Naive thymus-derived CD4-positive, alpha-beta T cell (primary cell): ENCODE measurements around the gene CAMSAP2. TPM values are rescaled to one million over a fixed set of nuclear protein-coding genes. Genes with fewer than 3 reads are reported as not detected.

ENCODE experiments used
- ATAC-seq: fragments of 150-1000 bp; cut with Tn5 transposase; 2 replicates; pipeline ENCODE4 v1.10.0; 2021; ENCODE audit warnings: mild to moderate bottlenecking, moderate library complexity
- CTCF ChIA-PET: fragments of 350-600 bp; sonication (Branson Sonifier 250); formaldehyde crosslinking; loops from one replicate; lab custom pipeline; 2021; ENCODE audit warnings: antibody characterized with exemption; lab: Charles Lee
- POLR2A ChIA-PET: fragments of 350-600 bp; sonication (Branson Sonifier 250); formaldehyde crosslinking; loops from one replicate; lab custom pipeline; 2021; ENCODE audit warnings: antibody characterized with exemption, inconsistent platforms; lab: Charles Lee
- DNase-seq, 9 donors: peaks; one replicate each; pipeline versions ENCODE4 v3.0.0 to v3.0.0-alpha.2; 2020 to 2022; ENCODE audit warnings: mixed read lengths in 1 of 9
- H3K27ac ChIP-seq: one replicate; pipeline ENCODE4 v1.7.0; 2013; ENCODE audit warnings: mild to moderate bottlenecking, low read depth, low read length, moderate library complexity
- H3K27me3 ChIP-seq, 2 donors: one replicate each; pipeline ENCODE4 v1.7.0; 2013; ENCODE audit warnings: low read length in 2 of 2, mild to moderate bottlenecking in 2 of 2, moderate library complexity in 2 of 2; ENCODE audit not compliant: control insufficient read depth in 2 of 2, insufficient read depth in 2 of 2
- H3K36me3 ChIP-seq, 3 experiments: 1 replicate in 2 of 3; 2 replicates in 1 of 3; pipeline ENCODE4 v1.7.0; 2013; ENCODE audit warnings: low read length in 3 of 3, mild to moderate bottlenecking in 3 of 3, moderate library complexity in 1 of 3; ENCODE audit not compliant: insufficient read depth in 3 of 3, control insufficient read depth in 2 of 3
- H3K4me1 ChIP-seq, 2 donors: one replicate each; pipeline ENCODE4 v1.7.0; 2013; ENCODE audit warnings: low read length in 2 of 2, mild to moderate bottlenecking in 2 of 2, moderate library complexity in 1 of 2; ENCODE audit not compliant: control insufficient read depth in 2 of 2, insufficient read depth in 2 of 2
- H3K4me3 ChIP-seq: 2 replicates; pipeline ENCODE4 v1.7.0; 2013; ENCODE audit warnings: mild to moderate bottlenecking, low read length
- H3K9me3 ChIP-seq, 3 experiments: 1 replicate in 2 of 3; 2 replicates in 1 of 3; pipeline ENCODE4 v1.7.0; 2013; ENCODE audit warnings: low read length in 3 of 3; ENCODE audit not compliant: control insufficient read depth in 2 of 3
- H3K27ac Mint-ChIP-seq, 9 donors: one replicate each; pipeline ENCODE4 v1.8.0; 2020 to 2022; ENCODE audit warnings: mixed read lengths in 9 of 9, mild to moderate bottlenecking in 8 of 9, moderate library complexity in 5 of 9, inconsistent platforms in 2 of 9
- H3K27me3 Mint-ChIP-seq, 5 donors: one replicate each; pipeline ENCODE4 v1.8.0; 2021 to 2022; ENCODE audit warnings: mixed read lengths in 5 of 5, mild to moderate bottlenecking in 1 of 5
- H3K36me3 Mint-ChIP-seq, 5 donors: one replicate each; pipeline ENCODE4 v1.8.0; 2020 to 2022; ENCODE audit warnings: mixed read lengths in 5 of 5, mild to moderate bottlenecking in 3 of 5, inconsistent platforms in 1 of 5
- H3K4me1 Mint-ChIP-seq, 7 donors: one replicate each; pipeline ENCODE4 v1.8.0; 2020 to 2022; ENCODE audit warnings: mixed read lengths in 7 of 7, mild to moderate bottlenecking in 3 of 7, inconsistent platforms in 1 of 7
- H3K4me3 Mint-ChIP-seq, 10 donors: one replicate each; pipeline ENCODE4 v1.8.0; 2020 to 2022; ENCODE audit warnings: mild to moderate bottlenecking in 10 of 10, mixed read lengths in 10 of 10, moderate library complexity in 6 of 10, inconsistent platforms in 2 of 10
- H3K9me3 Mint-ChIP-seq, 11 donors: one replicate each; pipeline ENCODE4 v1.8.0; 2020 to 2022; ENCODE audit warnings: mixed read lengths in 11 of 11, mild to moderate bottlenecking in 4 of 11, inconsistent platforms in 1 of 11, moderate library complexity in 1 of 11
- intact Hi-C, 2 donors: fragments of 100-400 bp; cut with micrococcal nuclease; formaldehyde crosslinking; loops; one replicate each; pipeline ENCODE4 v1.15.1; 2023
- polyA plus RNA-seq, 2 donors: library from polyadenylated mRNA; unstranded; fragments of 300-500 nt; fragmentation: Illumina TruSeq; gene quantifications; one replicate each; pipeline ENCODE4 v1.2.3, GENCODE V29; 2021
- total RNA-seq, 6 experiments: library from RNA in 5 of 6; stranded (reverse) in 5 of 6; gene quantifications; 1 replicate in 5 of 6; 2 replicates in 1 of 6; pipeline ENCODE4 v1.2.3 and lab custom pipeline; 2021 to 2026

CAMSAP2 gene
- total and polyA plus RNA-seq, 7 experiments from 2014 or later = 0.36 to 11.4 (median 4.6) TPM

DNA sequence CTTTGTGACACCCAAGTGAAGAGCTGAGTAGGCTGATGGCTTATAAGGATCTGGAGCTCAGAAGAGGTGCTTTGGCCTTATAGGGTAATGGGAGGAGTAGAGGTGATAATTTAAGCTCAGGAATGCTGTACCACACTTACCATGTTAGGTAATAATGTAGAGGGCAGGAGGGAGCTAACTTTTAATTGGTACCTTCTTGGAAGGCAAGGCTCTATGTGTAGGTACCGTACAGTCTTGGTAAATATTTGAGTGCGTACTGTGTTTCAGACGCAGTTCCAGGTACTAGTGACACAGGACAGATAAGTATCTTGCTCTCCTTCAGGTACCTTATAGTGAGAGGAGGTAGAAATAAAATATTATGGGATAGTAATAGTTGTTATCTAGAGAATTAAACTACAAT lies 16.8 kb downstream of the CAMSAP2 start:
- Mint-ChIP-seq H3K27me3 (peaks cover 0 to 6% (median 0%) of the 10 kb centered on the region in 5 donors), H3K4me3 (no peak overlapping the region), H3K27ac (no peak overlapping the region), H3K4me1 (peaks cover 4 to 22% (median 11%) of the 10 kb centered on the region in 7 donors), H3K36me3 (peaks cover 0 to 15% (median 5%) of the 10 kb centered on the region in 5 donors), H3K9me3 (no peaks in the 10 kb centered on the region)
- ATAC-seq = no peak
- Histone ChIP-seq H3K27ac (no peak overlapping the region), H3K9me3 (no peaks in the 10 kb centered on the region), H3K4me3 (no peak overlapping the region), H3K36me3 (no peaks in the 10 kb centered on the region), H3K4me1 (no peaks in the 10 kb centered on the region), H3K27me3 (no peaks in the 10 kb centered on the region)
- ChIA-PET POLR2A (no interaction called here), CTCF (no interaction called here)
- intact Hi-C loops = no loop called here
- DNase-seq = no peak

DNA sequence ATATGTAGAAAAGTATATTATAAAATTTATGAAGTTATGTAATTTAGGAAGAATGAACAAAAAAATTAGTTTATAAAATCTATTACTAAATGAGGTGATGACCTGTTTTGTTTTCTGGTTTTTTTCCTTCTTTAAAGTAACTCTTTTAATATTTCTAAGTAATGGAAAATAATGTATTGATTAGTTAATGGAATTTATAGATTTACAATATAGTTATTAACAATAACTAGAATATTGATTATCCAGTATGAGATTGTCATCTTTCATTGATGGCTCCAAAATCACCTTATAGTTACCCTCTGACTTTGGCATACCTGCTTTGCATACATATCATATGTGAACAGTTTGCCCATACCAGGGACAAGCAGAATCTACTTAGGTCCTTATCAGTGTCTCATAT lies 23.4 kb downstream of the CAMSAP2 start:
- H3K9me3 ChIP-seq = no peaks in the 10 kb centered on the region
- H3K36me3 ChIP-seq = no peaks in the 10 kb centered on the region
- no peaks in the 10 kb centered on the region for H3K9me3 Mint-ChIP-seq
- no peaks in the 10 kb centered on the region for H3K27me3 ChIP-seq
- DNase-seq (no peak), ATAC-seq (no peak)
- CTCF ChIA-PET = no interaction called here
- H3K27ac Mint-ChIP-seq = no peak overlapping the region
- peaks cover 0 to 10% (median 7%) of the 10 kb centered on the region in 7 donors for H3K4me1 Mint-ChIP-seq
- peaks cover 0 to 40% (median 22%) of the 10 kb centered on the region in 5 donors for H3K36me3 Mint-ChIP-seq
- no peak overlapping the region for H3K4me3 Mint-ChIP-seq
- peaks cover 0 to 6% (median 0%) of the 10 kb centered on the region in 5 donors for H3K27me3 Mint-ChIP-seq
- intact Hi-C loops = no loop called here
- no peak overlapping the region for H3K27ac ChIP-seq
- no peak overlapping the region for H3K4me3 ChIP-seq
- POLR2A ChIA-PET = no interaction called here
- H3K4me1 ChIP-seq = no peaks in the 10 kb centered on the region

GRCh38 chr1:200767321-200767720 lies 28.6 kb downstream of the CAMSAP2 start:
- Mint-ChIP-seq H3K4me3 (no peak overlapping the region), H3K27ac (no peak overlapping the region), H3K36me3 (peaks cover 0 to 34% (median 28%) of the 10 kb centered on the region in 5 donors), H3K4me1 (peaks cover 0 to 3% (median 0%) of the 10 kb centered on the region in 7 donors), H3K27me3 (no peaks in the 10 kb centered on the region), H3K9me3 (no peaks in the 10 kb centered on the region)
- intact Hi-C loops = no loop called here
- Histone ChIP-seq H3K27me3 (no peaks in the 10 kb centered on the region), H3K4me1 (no peaks in the 10 kb centered on the region), H3K4me3 (no peak overlapping the region), H3K9me3 (no peaks in the 10 kb centered on the region), H3K27ac (no peak overlapping the region), H3K36me3 (peaks cover 0 to 12% (median 0%) of the 10 kb centered on the region in 3 experiments)
- ChIA-PET CTCF (no interaction called here), POLR2A (no interaction called here)
- ATAC-seq (no peak), DNase-seq (no peak)

GRCh38 chr1:200771625-200772555 lies 33.2 kb downstream of the CAMSAP2 start:
- CTCF ChIA-PET = no interaction called here
- H3K4me3 ChIP-seq = no peak overlapping the region
- H3K4me1 Mint-ChIP-seq = peaks cover 0 to 7% (median 0%) of the 10 kb centered on the region in 7 donors
- H3K9me3 Mint-ChIP-seq = no peaks in the 10 kb centered on the region
- no peaks in the 10 kb centered on the region for H3K4me1 ChIP-seq
- H3K27me3 Mint-ChIP-seq = no peaks in the 10 kb centered on the region
- H3K9me3 ChIP-seq = no peaks in the 10 kb centered on the region
- H3K27ac Mint-ChIP-seq = no peak overlapping the region
- POLR2A ChIA-PET = no interaction called here
- H3K36me3 Mint-ChIP-seq = peaks cover 0 to 28% (median 21%) of the 10 kb centered on the region in 5 donors
- DNase-seq (no peak), ATAC-seq (no peak)
- intact Hi-C loops = loop anchor here in 1 of 2 donors (2.0 kb wide), 1 partner anchor 33 kb away; the partner anchor contains the start of gene CAMSAP2
- no peak overlapping the region for H3K27ac ChIP-seq
- H3K4me3 Mint-ChIP-seq = no peak overlapping the region
- H3K36me3 ChIP-seq = peaks cover 0 to 12% (median 0%) of the 10 kb centered on the region in 3 experiments
- no peaks in the 10 kb centered on the region for H3K27me3 ChIP-seq

- ChIA-PET CTCF (interaction anchor here (0.5 kb wide), 2 partner anchors 152 to 333 kb away, joined by 3 read pairs; no protein-coding TSS in a partner anchor), POLR2A (interaction anchor here (0.6 to 0.7 kb wide), 2 partner anchors 102 to 164 kb away, joined by 3 to 8 read pairs; no protein-coding TSS in a partner anchor)
- Mint-ChIP-seq H3K36me3 (peaks cover 0 to 24% (median 14%) of the 10 kb centered on the region in 5 donors), H3K4me1 (peaks cover 0 to 7% (median 0%) of the 10 kb centered on the region in 7 donors), H3K4me3 (no peak overlapping the region), H3K27me3 (no peaks in the 10 kb centered on the region), H3K27ac (no peak overlapping the region), H3K9me3 (no peaks in the 10 kb centered on the region)
- no peaks in the 10 kb centered on the region for H3K4me1 ChIP-seq
- H3K36me3 ChIP-seq = peaks cover 0 to 7% (median 0%) of the 10 kb centered on the region in 3 experiments
- ATAC-seq (no peak), DNase-seq (no peak)
- no peaks in the 10 kb centered on the region for H3K27me3 ChIP-seq
- no peaks in the 10 kb centered on the region for H3K9me3 ChIP-seq
- no peak overlapping the region for H3K27ac ChIP-seq
- intact Hi-C loops = no loop called here
- H3K4me3 ChIP-seq = no peak overlapping the region
Observed at GRCh38 chr1:200774311-200774710, 35.6 kb downstream of the CAMSAP2 start.

DNA sequence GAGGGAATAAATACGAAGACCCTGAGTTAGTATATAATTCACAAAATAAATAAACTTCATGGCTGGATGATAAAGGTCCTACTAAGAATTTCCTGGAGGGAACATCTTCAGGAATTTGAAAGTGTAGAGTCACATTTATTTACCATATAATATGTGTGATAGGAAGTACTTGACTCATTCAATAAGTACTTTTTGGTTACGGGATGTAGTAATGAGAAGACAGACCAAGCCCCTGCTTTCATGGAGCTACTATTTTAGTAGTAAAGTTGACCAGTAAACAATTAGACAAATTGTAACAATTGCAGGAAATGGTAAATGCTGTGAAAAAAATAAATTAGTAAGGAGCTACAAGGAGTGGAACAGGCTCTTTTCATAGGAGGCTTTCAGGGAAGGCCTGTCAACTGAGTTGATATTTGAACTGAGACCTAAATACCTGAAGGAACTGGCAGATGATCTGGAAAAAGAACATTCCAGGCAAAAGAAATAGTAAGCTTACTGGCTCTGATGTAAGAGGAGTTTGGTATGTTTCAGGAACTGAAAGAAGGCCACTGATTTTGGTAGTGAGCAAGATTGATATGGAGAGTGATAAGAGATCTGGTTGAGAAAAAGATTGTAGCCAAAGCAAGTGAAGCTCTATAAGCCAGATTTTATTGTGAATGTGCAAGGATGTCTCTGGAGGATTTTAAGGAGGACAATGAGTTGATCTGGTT lies 36.2 kb downstream of the CAMSAP2 start:
- Mint-ChIP-seq H3K4me3 (no peak overlapping the region), H3K36me3 (peaks cover 0 to 23% (median 9%) of the 10 kb centered on the region in 5 donors), H3K27me3 (no peaks in the 10 kb centered on the region), H3K4me1 (peaks cover 0 to 9% (median 0%) of the 10 kb centered on the region in 7 donors), H3K9me3 (no peaks in the 10 kb centered on the region), H3K27ac (peak overlapping the region in 2 of 9 donors; percentile 25 to 45)
- no peak overlapping the region for H3K4me3 ChIP-seq
- H3K4me1 ChIP-seq = no peaks in the 10 kb centered on the region
- H3K9me3 ChIP-seq = no peaks in the 10 kb centered on the region
- ATAC-seq = no peak
- ChIA-PET CTCF (interaction anchor here (0.5 kb wide), 1 partner anchor 153 kb away, joined by 3 read pairs; no protein-coding TSS in a partner anchor), POLR2A (interaction anchor here (0.6 to 1.5 kb wide), 3 partner anchors 102 to 165 kb away, joined by 3 to 8 read pairs (median 3); no protein-coding TSS in a partner anchor)
- peaks cover 0 to 3% (median 0%) of the 10 kb centered on the region in 3 experiments for H3K36me3 ChIP-seq
- H3K27ac ChIP-seq = no peak overlapping the region
- H3K27me3 ChIP-seq = no peaks in the 10 kb centered on the region
- intact Hi-C loops = no loop called here
- no peak for DNase-seq
